MM.1S (cell line): Measurements from ENCODE around the gene OPRL1.

Experiments
- DNase-seq: peaks from one replicate; pipeline ENCODE4 v3.0.0-alpha.2; 2015
- H2AFZ ChIP-seq: fragments of 300-600 bp; sonication (generic); 2 replicates; pipeline ENCODE4 v1.6.0; 2016; ENCODE audit warnings: antibody characterized with exemption, low read length
- H3F3A ChIP-seq: fragments of 300-600 bp; sonication (generic); 2 replicates; pipeline ENCODE4 v1.6.1; 2016; ENCODE audit warnings: mild to moderate bottlenecking, antibody characterized with exemption, low read length, moderate library complexity, mixed read lengths; ENCODE audit not compliant: insufficient read depth
- H3K27ac ChIP-seq: fragments of 300-600 bp; sonication (generic); 2 replicates; pipeline ENCODE4 v1.5.1; 2016; ENCODE audit warnings: mild to moderate bottlenecking, low read length
- H3K27me3 ChIP-seq: fragments of 300-600 bp; sonication (generic); replicated peaks from 2 replicates; pipeline ENCODE4 v1.6.0; 2016; ENCODE audit warnings: low read length; ENCODE audit not compliant: insufficient read depth
- H3K36me3 ChIP-seq: fragments of 300-600 bp; sonication (generic); replicated peaks from 2 replicates; pipeline ENCODE4 v1.6.1; 2016; ENCODE audit warnings: mild to moderate bottlenecking, low read length, mixed read lengths; ENCODE audit not compliant: insufficient read depth
- H3K4me1 ChIP-seq: fragments of 300-600 bp; sonication (generic); 2 replicates; pipeline ENCODE4 v1.6.1; 2016; ENCODE audit warnings: low read length, mixed read lengths
- H3K4me2 ChIP-seq: fragments of 300-600 bp; sonication (generic); 2 replicates; pipeline ENCODE4 v1.6.0; 2016; ENCODE audit warnings: low read depth, low read length
- H3K4me3 ChIP-seq: fragments of 300-600 bp; sonication (generic); 2 replicates; pipeline ENCODE4 v1.5.1; 2016; ENCODE audit warnings: low read length, mixed read lengths
- H3K79me2 ChIP-seq: fragments of 300-600 bp; sonication (generic); 2 replicates; pipeline ENCODE4 v1.6.1; 2016; ENCODE audit warnings: mixed run types, low read length, mixed read lengths
- H3K9ac ChIP-seq: fragments of 300-600 bp; sonication (generic); 2 replicates; pipeline ENCODE4 v1.6.1; 2016; ENCODE audit warnings: low read length, mixed read lengths
- H3K9me2 ChIP-seq: fragments of 300-600 bp; sonication (generic); replicated peaks from 2 replicates; pipeline ENCODE4 v1.6.1; 2016; ENCODE audit warnings: mild to moderate bottlenecking, low read length, mixed read lengths; ENCODE audit not compliant: insufficient read depth
- H3K9me3 ChIP-seq: fragments of 300-600 bp; sonication (generic); replicated peaks from 2 replicates; pipeline ENCODE4 v1.6.1; 2016; ENCODE audit warnings: mild to moderate bottlenecking, low read length, mixed read lengths; ENCODE audit not compliant: insufficient read depth
- H4K20me1 ChIP-seq: fragments of 300-600 bp; sonication (generic); 2 replicates; pipeline ENCODE4 v1.6.1; 2016; ENCODE audit warnings: mild to moderate bottlenecking, low read length, moderate library complexity, mixed read lengths; ENCODE audit not compliant: insufficient read depth
- CTCF ChIP-seq: fragments of 300-600 bp; sonication (generic); IDR thresholded peaks from 2 replicates; pipeline ENCODE4 v1.5.1; 2016; ENCODE audit warnings: antibody characterized with exemption, low read length, mixed read lengths
- EZH2 ChIP-seq: fragments of 300-600 bp; sonication (generic); optimal IDR thresholded peaks from 2 replicates; pipeline ENCODE3; 2017; ENCODE audit warnings: low read depth, mild to moderate bottlenecking, antibody characterized with exemption, low read length, mixed read lengths
- EZH2phosphoT487 ChIP-seq: fragments of 300-600 bp; sonication (generic); IDR thresholded peaks from 2 replicates; pipeline ENCODE4 v1.6.1; 2018; ENCODE audit warnings: antibody characterized with exemption, low read length

OPRL1 gene

DNA sequence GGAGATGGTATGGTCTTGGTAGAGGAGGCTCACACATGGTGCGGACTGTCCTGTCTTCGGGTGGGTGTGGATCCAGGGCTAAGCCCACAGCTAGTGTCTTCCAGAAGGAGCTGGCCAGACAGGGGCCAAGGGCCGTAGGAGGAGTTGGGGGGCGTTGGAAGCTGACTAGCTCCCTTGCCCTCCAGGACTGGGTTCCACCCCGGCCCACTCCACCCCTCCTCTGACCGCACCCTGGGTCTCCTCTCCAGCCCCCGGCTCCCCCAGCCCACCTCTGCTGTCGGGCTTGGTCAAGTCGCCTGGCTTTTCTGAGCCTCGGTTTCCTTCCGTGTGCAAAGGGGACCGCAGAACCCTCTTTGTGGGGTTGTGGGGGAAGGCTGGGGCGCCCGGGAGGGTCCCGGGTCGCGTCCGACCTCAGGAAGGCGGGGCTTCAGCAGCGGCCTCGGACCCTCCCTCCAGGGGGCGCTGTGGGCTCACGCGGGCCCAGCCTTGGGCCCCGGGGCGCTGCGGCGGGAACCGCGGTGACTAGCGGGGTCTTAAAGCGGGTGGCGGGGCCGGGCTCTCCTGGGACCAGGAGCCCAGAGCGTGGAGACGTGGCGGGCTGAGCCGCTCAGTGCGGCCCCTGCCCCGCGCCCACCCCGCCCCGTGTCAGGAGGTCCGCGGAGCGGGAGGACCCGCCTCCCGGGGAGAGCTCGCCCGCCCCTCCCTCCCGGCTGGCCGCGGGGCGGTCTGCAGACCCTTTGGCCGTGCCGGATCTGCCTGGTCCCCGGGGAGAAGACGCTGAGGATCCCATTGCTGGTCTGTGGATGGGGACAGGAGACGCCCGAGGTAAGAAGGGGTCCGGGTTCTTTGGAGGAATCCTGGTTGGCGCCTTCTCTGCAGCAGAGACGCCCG, 22.1 kb downstream of the OPRL1 start:
- Histone ChIP-seq H3K4me1 (peaks cover 13% of the 10 kb centered on the region), H3K9me2 (no peaks in the 10 kb centered on the region), H3K4me3 (peak overlapping the region; percentile 41), H3K79me2 (no peaks in the 10 kb centered on the region), H3K27me3 (peaks cover 81% of the 10 kb centered on the region), H2AFZ (peak overlapping the region; percentile 48), H3K27ac (no peak overlapping the region), H3K9me3 (no peaks in the 10 kb centered on the region), H4K20me1 (no peaks in the 10 kb centered on the region), H3K4me2 (peak overlapping the region; percentile 72), H3K36me3 (no peaks in the 10 kb centered on the region), H3F3A (no peaks in the 10 kb centered on the region), H3K9ac (no peak overlapping the region)
- DNase-seq = peak; percentile 38
- TF ChIP-seq EZH2 (no peak), CTCF (peak; percentile 66)

GRCh38 chr20:64102647-64103354, 22.9 kb downstream of the OPRL1 start:
- Histone ChIP-seq H4K20me1 (no peaks in the 10 kb centered on the region), H3K4me3 (no peak overlapping the region; the same call in 1 of the 2 replicates), H2AFZ (no peak overlapping the region), H3K36me3 (no peaks in the 10 kb centered on the region), H3K27ac (no peak overlapping the region), H3F3A (no peaks in the 10 kb centered on the region), H3K9ac (no peak overlapping the region), H3K9me3 (no peaks in the 10 kb centered on the region), H3K79me2 (no peaks in the 10 kb centered on the region), H3K4me1 (peaks cover 13% of the 10 kb centered on the region), H3K27me3 (peaks cover 81% of the 10 kb centered on the region), H3K9me2 (no peaks in the 10 kb centered on the region), H3K4me2 (peak overlapping the region; percentile 72)
- no peak for DNase-seq
- TF ChIP-seq CTCF = no peak
- TF ChIP-seq EZH2phosphoT487 = no peak
- no peak for TF ChIP-seq EZH2

GRCh38 chr20:64103871-64104666, 24.2 kb downstream of the OPRL1 start:
- H3K27me3 ChIP-seq = peaks cover 82% of the 10 kb centered on the region
- no peak overlapping the region for H3K9ac ChIP-seq
- no peak overlapping the region for H2AFZ ChIP-seq
- H3K9me3 ChIP-seq = no peaks in the 10 kb centered on the region
- H3K4me3 ChIP-seq = no peak overlapping the region
- no peaks in the 10 kb centered on the region for H3K79me2 ChIP-seq
- H3K27ac ChIP-seq = no peak overlapping the region
- H3K4me2 ChIP-seq = no peak overlapping the region
- TF ChIP-seq CTCF (no peak), EZH2phosphoT487 (no peak), EZH2 (no peak)
- no peaks in the 10 kb centered on the region for H4K20me1 ChIP-seq
- H3F3A ChIP-seq = no peaks in the 10 kb centered on the region
- no peaks in the 10 kb centered on the region for H3K36me3 ChIP-seq
- no peak for DNase-seq
- peaks cover 13% of the 10 kb centered on the region for H3K4me1 ChIP-seq
- no peaks in the 10 kb centered on the region for H3K9me2 ChIP-seq
